EL (cell line): ENCODE results near the gene CHST13.
A peak's percentile ranks its signal among the peaks of the same experiment; 100 is the strongest.

Experiments used
- DNase-seq: peaks from one replicate; pipeline ENCODE4 v3.0.0-alpha.2; 2016

CHST13 gene

DNA sequence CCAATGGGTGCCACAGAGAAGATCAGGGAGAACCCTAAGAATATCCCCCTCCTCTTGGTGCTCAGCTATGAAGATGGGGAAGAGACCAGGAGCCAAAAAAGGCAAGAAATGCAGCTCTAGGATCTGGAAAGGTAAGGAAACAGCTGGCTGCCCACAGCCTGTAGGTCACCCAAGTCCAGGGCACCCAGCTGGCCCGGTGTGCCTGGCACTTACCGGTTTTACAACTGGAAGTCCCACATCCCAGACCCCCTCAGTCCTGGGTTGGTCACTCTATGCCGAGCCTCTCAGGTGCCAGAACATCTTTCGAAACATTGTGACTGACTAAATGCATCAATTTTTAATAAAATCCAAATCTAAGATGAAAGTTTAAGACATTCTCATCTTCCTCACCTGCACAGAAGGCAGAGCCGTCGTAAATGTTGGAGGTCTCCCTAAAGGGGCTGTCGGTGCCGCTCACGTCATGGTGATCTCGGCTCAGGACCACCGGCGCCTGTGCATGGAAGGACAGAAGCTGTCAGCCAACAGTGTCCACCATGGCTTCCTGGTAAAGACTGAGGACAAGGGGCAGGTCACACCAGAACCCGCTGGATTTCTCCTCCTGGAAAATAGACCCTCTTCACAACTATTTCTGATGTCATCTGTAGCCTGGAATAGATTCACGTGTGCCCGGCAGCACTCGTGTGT is 34.9 kb upstream of the CHST13 start:
- no peak for DNase-seq

DNA sequence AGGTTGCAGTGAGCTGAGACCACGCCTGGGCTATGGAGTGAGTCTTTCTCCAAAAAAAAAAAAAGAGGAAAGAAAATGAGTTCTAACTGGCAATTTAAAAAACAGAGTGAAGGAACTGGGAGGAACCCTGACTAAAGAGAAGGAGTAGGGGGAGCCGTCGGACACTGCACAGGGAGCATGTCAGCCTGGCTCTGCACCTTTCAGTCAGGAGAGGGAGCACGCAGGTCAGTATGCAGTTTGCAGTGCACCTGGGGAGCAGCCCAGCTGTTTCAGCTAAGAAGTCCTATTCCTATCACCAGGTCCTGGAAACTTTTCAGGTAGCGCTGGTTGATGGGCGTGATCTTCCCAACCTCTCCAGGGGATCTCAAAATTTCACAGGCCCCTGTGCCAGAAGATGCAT is 33.3 kb upstream of the CHST13 start:
- no peak for DNase-seq

DNA sequence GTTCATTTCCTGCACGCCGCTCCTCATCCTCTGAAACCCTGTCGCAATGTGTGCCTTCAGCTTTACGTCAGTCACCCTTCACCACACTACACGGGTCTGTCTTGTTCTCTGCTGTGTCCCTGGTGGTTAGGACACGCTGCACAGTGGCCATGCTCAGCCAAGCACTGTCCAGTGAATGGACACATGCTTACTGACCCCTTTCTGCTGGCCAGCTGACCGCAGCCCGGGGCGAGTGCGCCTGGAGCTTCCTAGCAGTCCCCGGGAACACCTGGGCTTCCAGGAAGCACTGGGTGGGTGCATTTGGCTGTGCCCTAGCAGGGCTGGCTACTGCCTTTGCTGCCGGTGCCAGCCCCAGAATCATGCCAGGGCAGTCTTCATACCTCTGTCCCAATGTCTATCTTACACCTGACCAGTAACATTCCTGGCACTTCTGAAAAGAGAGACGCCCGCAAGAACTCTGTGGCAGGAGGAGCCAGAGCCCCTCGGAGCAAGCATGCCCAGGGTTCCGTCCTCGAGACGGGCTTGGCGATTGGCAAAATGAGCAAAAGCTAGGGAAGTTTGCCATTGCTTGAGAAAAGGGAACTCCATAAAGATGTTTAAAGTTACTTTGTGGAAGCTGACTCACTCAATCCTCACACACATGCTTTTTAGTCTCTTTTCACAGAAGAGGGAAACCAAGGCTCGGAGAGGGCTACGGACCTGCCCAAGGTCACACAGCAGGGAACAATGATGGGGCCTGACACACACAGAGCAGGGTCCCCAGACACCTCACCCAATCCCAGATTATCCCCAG is 32.5 kb upstream of the CHST13 start:
- no peak for DNase-seq

DNA sequence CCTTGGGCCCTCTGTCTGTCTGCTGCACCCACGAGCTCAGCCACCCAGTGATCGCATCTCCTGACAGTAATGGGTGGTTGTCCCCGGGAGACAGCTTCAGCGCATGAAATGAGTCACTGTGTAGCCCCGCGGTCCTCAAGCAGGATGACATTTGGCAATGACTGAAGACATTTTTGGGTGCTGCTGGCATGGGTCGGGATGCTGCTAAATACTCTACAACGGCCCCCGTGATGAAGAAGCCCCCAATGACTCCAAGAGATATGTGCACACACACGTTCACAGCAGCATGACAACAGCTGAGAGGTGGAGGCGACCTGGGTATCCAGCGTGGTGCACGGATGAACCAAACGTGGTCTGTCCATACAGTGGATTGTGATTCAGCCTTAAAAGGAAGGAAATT is 30.9 kb upstream of the CHST13 start:
- DNase-seq = no peak

DNA sequence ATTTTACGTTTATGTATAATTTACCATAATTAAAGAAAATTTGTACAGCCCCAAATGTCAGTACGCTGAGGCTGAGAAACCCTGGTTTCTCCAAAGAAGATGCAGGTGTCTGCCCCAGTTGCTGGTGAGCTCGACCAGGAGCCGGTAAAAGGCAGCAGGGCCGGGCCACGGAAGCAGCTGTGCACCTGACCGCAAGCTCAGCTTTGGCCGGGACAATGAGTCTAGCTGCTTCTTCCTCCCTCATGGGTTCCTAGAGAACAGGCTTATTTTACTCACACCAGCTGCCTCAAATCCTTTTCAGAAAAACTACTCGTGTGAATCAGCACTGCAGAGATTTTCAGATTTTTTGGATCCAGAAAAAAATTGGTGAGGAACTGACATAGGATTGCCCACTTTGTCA is 30.2 kb upstream of the CHST13 start:
- no peak for DNase-seq

DNA sequence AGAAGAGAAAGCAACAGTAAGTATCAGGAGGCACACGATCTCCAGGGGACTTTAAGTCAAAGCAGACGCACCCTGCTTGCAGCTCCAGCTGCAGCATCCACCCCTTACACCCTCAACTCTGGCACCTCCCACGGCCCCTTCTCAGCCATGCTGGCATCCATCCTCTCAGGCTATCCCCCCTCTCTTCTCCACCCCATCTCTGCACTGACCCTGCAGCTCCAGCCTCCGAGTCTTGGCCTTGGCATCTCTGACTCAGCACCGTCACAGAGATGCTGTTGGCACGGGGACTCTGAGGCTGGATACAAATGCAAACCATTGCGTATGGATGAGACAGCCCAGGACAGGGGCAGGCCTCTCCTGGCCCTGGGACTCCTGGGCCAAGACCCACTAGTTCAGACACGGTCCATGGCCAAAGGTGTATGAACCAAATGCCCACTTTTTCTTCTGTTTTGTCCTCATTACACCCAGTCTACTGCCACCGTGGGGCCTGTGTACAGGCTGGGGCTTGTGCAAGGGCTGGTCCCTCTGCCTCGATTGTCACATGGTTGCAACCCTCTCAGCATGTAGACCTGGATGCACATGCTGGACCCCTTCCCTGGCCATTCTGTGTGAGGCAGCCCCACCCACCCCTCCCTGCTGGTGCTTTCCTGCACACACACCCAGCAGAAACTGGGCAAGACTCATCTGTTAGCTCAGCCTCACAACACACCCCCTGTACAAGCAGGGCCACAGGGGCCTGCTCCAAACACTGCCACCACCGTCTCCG is 29.6 kb upstream of the CHST13 start:
- peak; percentile 14 for DNase-seq

DNA sequence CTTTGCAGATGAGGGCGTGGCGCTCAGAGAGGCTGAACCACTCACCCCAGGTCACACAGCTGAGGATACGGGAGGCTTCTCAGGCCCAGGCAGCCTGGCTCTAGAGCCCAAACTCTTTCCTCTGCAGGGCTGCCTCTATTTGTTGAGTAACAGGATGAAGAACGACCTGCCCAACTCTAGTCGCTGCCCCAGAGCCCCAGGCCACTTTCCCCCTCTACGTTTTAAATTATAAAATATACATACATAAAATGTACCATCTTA is 29.1 kb upstream of the CHST13 start:
- DNase-seq = no peak

DNA sequence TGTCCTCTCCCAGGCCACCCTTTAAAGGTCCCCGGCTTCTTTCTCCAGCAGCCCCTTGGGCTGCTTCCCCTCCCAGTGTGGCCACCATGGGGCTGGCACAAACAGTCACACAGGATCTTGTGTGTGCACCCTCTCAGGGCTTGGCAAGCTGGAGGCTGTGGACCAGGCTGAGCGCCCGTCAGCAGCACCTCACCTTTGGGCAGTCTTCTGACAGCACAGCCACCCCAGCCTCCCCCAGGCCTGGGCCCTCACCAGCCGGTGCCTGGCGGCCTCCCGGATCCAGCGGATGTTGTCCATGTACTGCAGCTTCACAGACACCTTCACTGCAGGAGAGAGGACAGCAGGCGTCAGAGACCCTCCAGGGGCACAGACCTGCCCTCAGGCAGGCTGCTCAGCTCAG is 28.2 kb upstream of the CHST13 start:
- DNase-seq = no peak

DNA sequence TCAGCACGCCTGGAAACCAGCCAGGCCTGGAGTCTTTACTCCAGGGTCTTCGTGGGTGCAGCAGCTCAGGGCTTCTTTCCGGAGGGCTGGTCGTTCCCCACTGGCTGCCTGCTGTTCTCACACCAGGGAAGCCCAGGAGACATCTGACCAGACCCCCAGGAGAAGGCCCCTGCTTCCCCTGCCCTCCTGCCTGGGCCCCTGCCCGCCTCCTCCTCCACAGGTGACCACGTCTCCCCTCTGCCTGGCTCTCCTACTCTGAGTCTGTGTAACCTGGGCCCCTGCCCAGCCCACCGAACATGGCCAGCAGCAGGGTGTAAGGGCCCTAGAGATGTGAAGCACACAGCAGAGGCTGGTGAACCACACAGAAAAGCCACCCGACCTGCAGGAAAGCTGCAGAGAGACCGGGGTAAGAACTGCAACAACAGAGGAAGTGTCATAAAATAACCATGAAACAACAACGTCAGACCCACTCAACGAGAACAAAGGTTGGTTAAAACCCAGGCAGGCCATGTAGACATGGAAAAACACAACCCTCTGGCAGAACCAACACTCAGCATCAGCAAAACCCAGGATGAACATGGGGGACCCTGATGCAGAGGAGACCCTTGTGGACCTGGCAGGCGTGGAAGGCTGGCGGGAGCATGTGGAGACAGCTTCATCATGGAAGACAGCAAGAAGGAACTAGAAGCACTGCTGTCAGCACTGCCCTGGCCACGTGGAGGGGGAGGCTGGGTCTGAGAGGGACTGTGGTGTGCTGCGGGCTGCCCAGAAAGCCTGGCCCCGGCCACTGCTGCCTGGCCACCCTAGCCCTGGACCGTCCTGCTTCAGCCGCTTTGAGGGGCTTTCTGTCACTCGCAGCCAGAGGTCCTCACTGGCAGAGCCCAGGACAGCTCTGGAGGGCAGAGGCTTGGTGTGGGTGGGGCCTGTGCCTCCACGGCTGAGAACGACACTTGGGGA is 26.8 kb upstream of the CHST13 start:
- no peak for DNase-seq

DNA sequence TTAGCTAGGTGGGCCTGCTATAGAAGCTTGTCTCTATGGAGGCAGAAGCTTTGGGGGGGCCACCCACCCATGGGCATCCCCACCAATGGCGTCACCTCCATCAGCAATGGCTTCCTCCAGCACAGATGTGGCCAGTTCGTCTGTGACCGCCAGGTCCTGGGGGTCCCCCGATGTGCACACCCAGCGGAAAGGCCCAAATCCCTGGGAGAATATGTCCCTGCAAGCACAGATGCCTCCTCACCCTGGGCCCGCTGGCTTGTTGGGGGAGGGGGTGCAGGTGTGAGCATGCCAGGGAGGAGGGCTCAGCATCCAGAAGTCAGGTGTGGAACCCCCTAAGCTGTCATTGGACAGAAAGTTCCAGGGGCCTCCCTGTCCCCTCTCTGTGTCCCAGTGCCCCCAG is 26.0 kb upstream of the CHST13 start:
- no peak for DNase-seq

DNA sequence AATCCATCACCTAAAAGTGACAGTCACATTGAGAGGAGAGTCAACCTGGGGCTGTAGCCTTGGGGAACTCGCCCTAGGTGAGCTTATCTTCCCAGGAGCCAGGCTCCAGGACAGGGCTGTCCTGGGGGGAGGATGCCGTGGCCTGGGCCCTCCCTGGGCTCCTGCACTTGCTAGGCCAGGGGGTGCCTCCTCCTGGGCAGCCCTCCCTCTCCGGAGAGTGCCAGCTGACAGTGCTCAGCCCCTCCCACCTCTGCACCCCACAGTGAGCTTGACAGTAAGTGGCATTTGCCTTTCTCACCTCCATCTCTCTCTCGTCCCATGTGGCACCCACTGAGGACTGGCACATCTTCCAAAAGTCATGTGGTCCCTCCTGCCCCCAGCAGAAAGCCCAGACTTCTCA is 25.5 kb upstream of the CHST13 start:
- no peak for DNase-seq

DNA sequence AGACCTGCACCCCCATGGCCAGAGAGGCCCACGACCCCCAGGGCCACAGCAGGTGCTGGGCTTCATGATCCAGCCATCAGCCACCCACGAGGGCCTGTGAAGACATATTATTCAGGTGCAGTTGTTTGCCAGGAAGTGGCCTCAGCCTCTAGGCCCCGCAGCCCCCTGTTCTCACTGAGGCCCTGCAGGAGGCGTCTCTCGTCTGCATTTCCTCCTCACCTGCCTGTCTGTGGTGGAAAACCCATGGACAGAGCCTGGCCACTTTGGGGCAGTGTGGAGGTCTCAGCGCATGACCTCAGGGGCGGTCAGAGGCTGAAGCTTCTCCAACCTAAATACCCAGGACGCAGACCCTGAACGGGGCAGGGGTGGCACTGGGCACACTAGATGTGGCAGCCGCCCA is 25.0 kb upstream of the CHST13 start:
- DNase-seq = no peak

DNA sequence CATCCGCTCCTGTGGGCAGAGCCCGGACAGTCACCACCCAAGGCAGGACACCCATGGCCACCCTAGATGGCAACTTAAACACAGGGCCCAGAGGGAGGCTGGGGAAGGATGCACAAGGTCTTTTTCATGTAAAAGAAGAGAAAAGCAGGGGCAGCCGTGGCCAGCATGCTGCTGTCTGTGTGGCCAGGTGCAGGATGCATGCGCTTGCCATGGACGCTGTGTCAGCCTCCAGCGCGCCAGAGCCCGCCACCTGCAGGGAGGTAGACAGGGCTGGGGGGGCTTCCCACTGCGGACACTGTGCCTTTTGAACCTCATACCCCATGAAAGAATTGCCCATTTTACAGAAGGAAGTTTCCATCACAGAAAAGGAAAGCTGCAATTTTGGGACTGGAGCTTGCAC is 24.6 kb upstream of the CHST13 start:
- DNase-seq = no peak

DNA sequence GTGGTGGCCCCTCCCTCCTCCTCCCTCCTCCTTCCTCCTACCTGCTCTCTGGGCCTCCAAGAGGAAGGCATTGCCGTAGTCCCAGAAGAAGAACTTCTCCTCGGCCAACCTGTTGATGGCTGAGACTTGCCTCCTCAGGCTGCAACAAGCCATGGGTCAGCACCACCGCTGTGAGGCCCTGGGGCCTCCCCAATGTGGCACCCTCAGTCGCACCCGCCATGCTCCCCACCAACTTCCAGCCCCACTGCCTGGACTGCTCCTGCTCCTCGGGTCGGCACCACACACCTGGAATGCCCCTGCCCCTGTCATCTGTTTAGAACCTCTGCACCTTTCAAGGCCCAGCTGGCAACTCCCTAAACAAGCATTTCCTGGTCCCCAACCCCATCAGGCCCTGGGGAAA is 23.9 kb upstream of the CHST13 start:
- no peak for DNase-seq

DNA sequence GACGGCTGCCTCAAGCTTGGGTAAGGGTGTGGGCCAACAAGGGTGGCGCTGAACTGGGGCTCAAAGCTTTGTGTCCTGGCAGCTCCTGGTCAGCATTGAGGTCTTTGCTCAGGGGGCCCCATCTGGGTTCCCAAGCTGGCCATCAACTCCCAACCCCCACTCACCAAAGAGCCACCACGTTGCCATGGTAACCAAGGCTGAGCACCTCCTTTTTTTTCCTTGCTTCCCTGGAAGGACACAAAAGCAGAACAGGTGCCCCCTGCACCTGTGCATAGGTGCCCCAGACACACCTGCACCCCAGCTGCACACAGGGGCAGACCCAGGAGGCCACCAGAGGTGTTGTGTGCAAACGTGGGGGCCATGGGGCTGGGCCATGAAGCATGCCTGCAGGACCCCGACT is 22.9 kb upstream of the CHST13 start:
- no peak for DNase-seq

DNA sequence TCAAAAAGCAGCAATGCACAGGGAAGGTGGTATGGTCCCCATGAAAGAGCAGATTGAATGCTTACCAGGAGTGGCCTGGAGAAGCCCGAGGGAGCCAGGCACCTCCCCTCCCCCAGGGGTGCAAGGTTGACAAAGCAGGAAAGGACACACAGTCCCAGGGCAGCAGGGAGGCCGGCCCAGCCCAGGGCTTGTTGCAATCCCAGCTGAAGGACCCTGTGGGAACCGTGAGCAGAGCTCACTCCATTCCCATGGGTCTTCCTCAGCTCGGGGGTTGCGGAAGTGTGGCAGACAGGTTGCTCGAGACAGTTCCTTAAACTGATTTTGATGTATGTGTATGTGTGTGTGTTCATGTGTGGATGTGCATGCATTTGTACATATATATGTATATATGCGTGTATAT is 22.2 kb upstream of the CHST13 start:
- DNase-seq = no peak

DNA sequence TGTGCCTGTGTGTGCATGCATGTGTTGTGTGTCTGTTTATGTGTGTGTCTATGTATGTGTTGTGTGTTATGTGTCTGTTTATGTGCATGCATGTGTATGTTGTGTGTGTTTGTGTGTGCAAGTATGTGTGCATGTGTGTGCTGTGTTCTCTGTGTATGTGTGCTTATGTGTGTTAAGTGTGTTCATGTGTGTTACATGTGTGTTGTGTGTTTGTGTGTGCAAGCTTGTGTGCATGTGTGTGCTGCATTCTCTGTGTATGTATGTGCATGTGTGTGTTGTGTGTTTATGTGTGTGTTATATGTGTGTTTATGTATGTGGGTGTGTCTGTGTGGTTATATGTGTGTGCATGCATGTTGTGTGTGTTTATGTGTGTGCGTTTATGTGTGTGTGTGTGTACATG is 21.3 kb upstream of the CHST13 start:
- no peak for DNase-seq

DNA sequence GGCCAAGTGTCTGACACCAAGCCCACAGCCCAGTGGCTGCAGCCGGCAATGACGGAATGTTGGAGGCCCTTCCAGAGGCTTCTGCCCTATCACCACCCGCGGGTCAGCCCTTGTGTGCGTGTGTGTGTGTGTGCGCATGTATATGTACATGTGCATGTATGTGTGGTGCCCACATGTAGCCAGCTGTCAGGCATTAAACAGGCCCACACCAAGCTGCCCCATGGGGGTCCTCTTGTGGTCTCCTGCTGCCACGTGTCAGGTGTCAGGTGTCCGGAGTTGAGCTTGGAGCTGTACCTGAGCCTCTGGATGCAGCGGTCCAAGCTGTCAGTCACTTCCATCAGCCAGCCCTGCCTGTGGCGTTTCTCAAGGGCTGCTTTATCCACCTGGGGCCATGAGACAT is 20.3 kb upstream of the CHST13 start:
- DNase-seq = no peak

DNA sequence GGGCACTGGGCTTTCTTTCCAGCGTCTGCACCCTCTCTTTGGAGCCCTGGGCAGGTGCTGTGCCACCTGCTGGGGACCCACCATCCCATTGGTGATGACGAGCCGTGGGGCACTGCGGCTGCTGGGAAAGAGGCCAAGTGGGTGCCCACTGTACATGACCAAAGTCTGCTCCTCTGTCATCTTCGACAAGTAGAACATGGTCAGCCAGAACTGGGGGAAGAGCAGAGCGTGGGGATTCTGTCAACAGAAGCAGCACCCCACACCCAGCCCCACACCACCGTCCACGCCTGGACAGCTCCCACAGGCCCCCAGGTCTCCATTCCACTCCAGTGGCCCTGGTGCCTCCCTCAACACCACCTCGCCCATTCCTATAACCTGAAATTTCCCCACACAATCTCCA is 16.1 kb upstream of the CHST13 start:
- no peak for DNase-seq

DNA sequence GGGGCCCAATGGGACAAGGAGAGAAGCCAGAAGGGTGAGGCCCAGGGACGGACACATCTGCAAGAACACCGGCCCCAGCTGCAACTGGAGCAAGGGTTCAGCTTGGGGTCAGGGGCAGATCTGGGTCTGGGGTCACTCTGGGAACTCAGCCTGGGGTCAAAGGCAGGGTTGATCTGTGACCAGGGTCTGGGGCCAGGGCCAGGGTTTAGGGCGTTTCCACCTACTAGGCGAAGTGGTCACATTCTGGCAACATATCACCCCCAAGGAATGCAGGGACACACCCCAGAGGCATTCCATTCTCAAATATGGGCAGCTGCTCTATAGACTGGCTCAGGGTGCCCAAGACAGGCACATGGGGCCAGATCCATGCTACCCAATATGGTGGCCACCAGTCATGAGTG is 15.4 kb upstream of the CHST13 start:
- peak; percentile 61 for DNase-seq

DNA sequence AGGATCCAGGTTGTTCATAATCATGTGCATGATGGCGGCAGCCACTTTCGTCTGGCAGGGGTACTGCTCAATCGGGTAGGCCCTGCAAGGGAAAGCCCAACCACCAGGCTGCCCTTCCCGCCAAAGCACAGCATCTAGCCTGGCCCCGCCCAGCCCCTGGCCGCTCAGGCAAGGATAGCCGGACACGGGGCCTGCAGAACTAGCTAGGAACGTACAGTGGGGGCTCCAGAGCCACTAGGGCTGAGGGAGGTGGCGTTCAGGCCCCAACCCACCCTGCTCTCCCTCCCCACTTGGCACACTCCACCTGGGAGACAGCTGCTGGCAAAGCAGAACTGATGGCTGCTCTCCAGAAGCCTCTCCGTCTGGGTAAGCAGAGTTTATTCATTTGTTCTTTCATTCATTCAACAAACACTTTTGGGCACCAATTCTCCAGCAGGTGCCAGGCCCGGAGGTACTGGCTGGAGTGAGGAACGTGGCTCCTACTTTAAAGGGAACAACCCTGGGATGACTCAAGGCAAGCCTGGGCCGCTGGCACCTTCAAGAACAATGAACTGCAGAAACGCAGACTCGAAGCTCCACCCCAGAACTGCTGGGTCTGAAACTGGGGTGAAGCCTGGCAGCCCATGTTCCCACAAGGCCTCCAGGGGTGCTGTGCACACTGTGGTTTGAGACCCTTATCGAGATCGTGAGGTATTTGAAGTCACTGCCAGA is 14.2 kb upstream of the CHST13 start:
- no peak for DNase-seq

DNA sequence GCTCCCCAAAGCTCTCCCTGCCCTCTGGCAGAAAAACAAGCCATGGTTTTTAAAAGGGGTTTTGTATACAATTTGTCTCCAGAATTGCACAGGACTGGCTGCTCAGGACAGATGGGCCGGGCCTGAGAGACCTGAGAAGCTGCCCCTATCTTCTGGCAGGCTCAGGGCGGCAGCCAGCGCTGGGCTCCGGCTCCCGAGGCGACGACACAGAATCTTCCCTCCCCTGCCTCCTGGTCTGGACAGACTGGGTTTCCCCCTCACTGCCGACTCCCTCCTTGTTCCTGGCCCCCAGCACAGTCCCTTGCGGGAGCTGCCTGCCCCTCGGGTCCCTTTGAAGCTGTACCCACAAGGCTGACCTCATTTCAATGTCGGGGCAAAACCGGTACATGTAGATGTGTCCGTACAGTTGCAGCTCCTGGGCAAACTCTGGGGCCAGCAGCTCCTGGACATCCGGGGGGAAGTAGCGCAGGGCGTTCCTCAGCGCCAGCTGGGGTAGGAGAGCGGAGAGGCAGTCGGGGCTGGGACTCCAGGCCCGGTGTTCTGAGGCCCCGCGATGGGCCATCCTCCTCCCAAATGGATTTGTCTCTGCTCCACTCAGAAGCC is 13.5 kb upstream of the CHST13 start:
- DNase-seq = no peak
